ENCODE data around the gene NPIPA5. TPM values are rescaled to one million over a fixed set of nuclear protein-coding genes. Genes with fewer than 3 reads are reported as not detected.

NPIPA5 gene
- total and polyA plus RNA-seq, 2 of the 13 experiments (the other 11 are each of a cell fraction or from before 2014, with no cell fraction given): 9.7 to 21.5 TPM

DNA sequence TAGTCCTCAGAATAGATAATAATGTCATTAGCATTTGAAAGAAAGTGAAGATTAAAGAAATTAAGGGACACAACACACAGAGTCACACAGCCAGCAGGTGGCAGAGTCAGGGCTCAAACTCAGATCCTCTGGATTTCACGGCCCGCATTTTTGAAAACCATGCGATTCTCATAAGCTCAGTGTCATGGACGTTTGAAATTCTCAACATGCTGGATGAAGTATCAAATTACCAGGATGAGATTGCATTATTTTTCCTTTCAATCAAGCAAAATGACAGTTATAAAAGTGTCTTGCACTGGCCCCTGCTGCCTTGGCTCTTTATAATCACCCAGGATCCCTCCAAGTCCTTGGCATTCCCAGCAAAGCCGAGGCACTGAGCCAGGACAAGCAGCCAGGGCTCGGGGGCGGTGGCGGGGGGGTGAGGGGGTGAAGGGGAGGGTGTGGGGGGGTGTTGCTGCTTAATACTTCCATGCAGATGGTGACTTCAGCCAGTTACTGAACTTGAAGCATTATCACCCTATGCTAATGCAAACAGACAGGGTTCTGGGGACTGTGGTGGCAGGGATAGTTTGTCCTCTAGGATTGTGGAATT is 49.6 kb upstream of the NPIPA5 start (continued):
- TF ChIP-seq, protein P1, sequence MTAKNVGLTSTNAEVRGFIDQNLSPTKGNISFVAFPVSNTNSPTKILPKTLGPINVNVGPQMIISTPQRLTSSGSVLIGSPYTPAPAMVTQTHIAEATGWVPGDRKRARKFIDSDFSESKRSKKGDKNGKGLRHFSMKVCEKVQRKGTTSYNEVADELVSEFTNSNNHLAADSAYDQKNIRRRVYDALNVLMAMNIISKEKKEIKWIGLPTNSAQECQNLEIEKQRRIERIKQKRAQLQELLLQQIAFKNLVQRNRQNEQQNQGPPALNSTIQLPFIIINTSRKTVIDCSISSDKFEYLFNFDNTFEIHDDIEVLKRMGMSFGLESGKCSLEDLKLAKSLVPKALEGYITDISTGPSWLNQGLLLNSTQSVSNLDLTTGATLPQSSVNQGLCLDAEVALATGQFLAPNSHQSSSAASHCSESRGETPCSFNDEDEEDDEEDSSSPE (CRISPR knock-in tag; IDR thresholded peaks at IDR 0.05): no peak
- TF ChIP-seq ZNF660 (CRISPR knock-in tag; IDR thresholded peaks at IDR 0.05; ENCODE audit: borderline replicate concordance, low read depth) (no peak), ZNF775 (CRISPR knock-in tag; IDR thresholded peaks at IDR 0.05; ENCODE audit: borderline replicate concordance) (no peak), ZKSCAN1 (IDR thresholded peaks at IDR 0.05; ENCODE audit: low read length) (no peak), ZNF136 (CRISPR knock-in tag; IDR thresholded peaks at IDR 0.05; ENCODE audit: low read depth) (no peak), ZNF326 (CRISPR knock-in tag; IDR thresholded peaks at IDR 0.05; ENCODE audit: borderline replicate concordance) (no peak), REPIN1 (CRISPR knock-in tag; IDR thresholded peaks at IDR 0.05; ENCODE audit: borderline replicate concordance, low read depth) (no peak), MYNN (CRISPR knock-in tag; IDR thresholded peaks at IDR 0.05; ENCODE audit: low read depth) (no peak), ZNF780A (CRISPR knock-in tag; IDR thresholded peaks at IDR 0.05) (no peak), FOXM1 (CRISPR knock-in tag; IDR thresholded peaks at IDR 0.05) (no peak), ZNF121 (CRISPR knock-in tag; IDR thresholded peaks at IDR 0.05) (no peak), MZF1 (CRISPR knock-in tag; IDR thresholded peaks at IDR 0.05; ENCODE audit: borderline replicate concordance) (no peak), GABPB1 (CRISPR knock-in tag; IDR thresholded peaks at IDR 0.05) (no peak)
- TF ChIP-seq, protein P2, sequence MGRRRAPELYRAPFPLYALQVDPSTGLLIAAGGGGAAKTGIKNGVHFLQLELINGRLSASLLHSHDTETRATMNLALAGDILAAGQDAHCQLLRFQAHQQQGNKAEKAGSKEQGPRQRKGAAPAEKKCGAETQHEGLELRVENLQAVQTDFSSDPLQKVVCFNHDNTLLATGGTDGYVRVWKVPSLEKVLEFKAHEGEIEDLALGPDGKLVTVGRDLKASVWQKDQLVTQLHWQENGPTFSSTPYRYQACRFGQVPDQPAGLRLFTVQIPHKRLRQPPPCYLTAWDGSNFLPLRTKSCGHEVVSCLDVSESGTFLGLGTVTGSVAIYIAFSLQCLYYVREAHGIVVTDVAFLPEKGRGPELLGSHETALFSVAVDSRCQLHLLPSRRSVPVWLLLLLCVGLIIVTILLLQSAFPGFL (CRISPR knock-in tag; IDR thresholded peaks at IDR 0.05): no peak
- TF ChIP-seq, protein P3, sequence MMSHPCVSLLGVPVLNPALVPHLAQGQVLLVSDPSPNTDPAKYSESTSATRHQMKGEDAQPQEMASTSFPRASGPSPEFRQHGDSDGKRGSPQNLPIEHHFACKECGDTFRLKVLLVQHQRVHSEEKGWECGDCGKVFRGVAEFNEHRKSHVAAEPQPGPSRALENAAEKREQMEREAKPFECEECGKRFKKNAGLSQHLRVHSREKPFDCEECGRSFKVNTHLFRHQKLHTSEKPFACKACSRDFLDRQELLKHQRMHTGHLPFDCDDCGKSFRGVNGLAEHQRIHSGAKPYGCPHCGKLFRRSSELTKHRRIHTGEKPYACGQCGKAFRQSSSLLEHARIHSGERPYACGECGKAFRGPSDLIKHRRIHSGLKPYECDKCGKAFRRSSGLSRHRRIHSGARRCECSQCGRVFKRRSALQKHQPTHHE (CRISPR knock-in tag; IDR thresholded peaks at IDR 0.05; ENCODE audit: borderline replicate concordance): no peak
- TF ChIP-seq, protein P4, sequence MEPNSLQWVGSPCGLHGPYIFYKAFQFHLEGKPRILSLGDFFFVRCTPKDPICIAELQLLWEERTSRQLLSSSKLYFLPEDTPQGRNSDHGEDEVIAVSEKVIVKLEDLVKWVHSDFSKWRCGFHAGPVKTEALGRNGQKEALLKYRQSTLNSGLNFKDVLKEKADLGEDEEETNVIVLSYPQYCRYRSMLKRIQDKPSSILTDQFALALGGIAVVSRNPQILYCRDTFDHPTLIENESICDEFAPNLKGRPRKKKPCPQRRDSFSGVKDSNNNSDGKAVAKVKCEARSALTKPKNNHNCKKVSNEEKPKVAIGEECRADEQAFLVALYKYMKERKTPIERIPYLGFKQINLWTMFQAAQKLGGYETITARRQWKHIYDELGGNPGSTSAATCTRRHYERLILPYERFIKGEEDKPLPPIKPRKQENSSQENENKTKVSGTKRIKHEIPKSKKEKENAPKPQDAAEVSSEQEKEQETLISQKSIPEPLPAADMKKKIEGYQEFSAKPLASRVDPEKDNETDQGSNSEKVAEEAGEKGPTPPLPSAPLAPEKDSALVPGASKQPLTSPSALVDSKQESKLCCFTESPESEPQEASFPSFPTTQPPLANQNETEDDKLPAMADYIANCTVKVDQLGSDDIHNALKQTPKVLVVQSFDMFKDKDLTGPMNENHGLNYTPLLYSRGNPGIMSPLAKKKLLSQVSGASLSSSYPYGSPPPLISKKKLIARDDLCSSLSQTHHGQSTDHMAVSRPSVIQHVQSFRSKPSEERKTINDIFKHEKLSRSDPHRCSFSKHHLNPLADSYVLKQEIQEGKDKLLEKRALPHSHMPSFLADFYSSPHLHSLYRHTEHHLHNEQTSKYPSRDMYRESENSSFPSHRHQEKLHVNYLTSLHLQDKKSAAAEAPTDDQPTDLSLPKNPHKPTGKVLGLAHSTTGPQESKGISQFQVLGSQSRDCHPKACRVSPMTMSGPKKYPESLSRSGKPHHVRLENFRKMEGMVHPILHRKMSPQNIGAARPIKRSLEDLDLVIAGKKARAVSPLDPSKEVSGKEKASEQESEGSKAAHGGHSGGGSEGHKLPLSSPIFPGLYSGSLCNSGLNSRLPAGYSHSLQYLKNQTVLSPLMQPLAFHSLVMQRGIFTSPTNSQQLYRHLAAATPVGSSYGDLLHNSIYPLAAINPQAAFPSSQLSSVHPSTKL (CRISPR knock-in tag; IDR thresholded peaks at IDR 0.05): no peak
- TF ChIP-seq, protein P5, sequence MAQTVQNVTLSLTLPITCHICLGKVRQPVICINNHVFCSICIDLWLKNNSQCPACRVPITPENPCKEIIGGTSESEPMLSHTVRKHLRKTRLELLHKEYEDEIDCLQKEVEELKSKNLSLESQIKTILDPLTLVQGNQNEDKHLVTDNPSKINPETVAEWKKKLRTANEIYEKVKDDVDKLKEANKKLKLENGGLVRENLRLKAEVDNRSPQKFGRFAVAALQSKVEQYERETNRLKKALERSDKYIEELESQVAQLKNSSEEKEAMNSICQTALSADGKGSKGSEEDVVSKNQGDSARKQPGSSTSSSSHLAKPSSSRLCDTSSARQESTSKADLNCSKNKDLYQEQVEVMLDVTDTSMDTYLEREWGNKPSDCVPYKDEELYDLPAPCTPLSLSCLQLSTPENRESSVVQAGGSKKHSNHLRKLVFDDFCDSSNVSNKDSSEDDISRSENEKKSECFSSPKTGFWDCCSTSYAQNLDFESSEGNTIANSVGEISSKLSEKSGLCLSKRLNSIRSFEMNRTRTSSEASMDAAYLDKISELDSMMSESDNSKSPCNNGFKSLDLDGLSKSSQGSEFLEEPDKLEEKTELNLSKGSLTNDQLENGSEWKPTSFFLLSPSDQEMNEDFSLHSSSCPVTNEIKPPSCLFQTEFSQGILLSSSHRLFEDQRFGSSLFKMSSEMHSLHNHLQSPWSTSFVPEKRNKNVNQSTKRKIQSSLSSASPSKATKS (CRISPR knock-in tag; IDR thresholded peaks at IDR 0.05): no peak
- TF ChIP-seq, protein P6, sequence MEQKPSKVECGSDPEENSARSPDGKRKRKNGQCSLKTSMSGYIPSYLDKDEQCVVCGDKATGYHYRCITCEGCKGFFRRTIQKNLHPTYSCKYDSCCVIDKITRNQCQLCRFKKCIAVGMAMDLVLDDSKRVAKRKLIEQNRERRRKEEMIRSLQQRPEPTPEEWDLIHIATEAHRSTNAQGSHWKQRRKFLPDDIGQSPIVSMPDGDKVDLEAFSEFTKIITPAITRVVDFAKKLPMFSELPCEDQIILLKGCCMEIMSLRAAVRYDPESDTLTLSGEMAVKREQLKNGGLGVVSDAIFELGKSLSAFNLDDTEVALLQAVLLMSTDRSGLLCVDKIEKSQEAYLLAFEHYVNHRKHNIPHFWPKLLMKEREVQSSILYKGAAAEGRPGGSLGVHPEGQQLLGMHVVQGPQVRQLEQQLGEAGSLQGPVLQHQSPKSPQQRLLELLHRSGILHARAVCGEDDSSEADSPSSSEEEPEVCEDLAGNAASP (CRISPR knock-in tag; IDR thresholded peaks at IDR 0.05; ENCODE audit: borderline replicate concordance): peak; percentile 46; the same call in 1 of the 2 replicates

Data from HepG2 (cell line).